ENCODE measurements around the gene GSTT2. TPM values are rescaled to one million over a fixed set of nuclear protein-coding genes. Genes with fewer than 3 reads are reported as not detected.

Gene GSTT2
- total RNA-seq, 2 donors from 2014 or later, result not detected

- Mint-ChIP-seq H3K36me3 (ENCODE audit: insufficient read depth in 2 of 2) (no peaks in the 10 kb centered on the region), H3K4me3 (no peak overlapping the region), H3K27ac (no peak overlapping the region), H3K9me3 (no peaks in the 10 kb centered on the region), H3K27me3 (ENCODE audit: low read depth) (no peaks in the 10 kb centered on the region), H3K4me1 (ENCODE audit: low read depth) (peaks cover 16% of the 10 kb centered on the region)
- DNase-seq, result no peak
- no peak for ATAC-seq (replicated peaks in 1 of 2)
Measured at GRCh38 chr22:24007253-24008021, 27.5 kb downstream of the GSTT2 start.

- Mint-ChIP-seq H3K36me3 (ENCODE audit: insufficient read depth in 2 of 2) (no peaks in the 10 kb centered on the region), H3K4me3 (no peak overlapping the region), H3K4me1 (ENCODE audit: low read depth) (peaks cover 19% of the 10 kb centered on the region), H3K27me3 (ENCODE audit: low read depth) (no peaks in the 10 kb centered on the region), H3K9me3 (no peaks in the 10 kb centered on the region), H3K27ac (no peak overlapping the region)
- ATAC-seq (replicated peaks in 1 of 2) (no peak), DNase-seq (no peak)
Measured at GRCh38 chr22:24008022-24008283, 28.0 kb downstream of the GSTT2 start.

GRCh38 chr22:24008381-24009226 is 28.7 kb downstream of the GSTT2 start:
- ATAC-seq (replicated peaks in 1 of 2) (no peak), DNase-seq (no peak)
- peaks cover 24% of the 10 kb centered on the region for H3K4me1 Mint-ChIP-seq (ENCODE audit: low read depth)
- H3K27ac Mint-ChIP-seq, result no peak overlapping the region
- no peak overlapping the region for H3K4me3 Mint-ChIP-seq
- no peaks in the 10 kb centered on the region for H3K27me3 Mint-ChIP-seq (ENCODE audit: low read depth)
- no peaks in the 10 kb centered on the region for H3K36me3 Mint-ChIP-seq (ENCODE audit: insufficient read depth in 2 of 2)
- H3K9me3 Mint-ChIP-seq, result no peaks in the 10 kb centered on the region

- H3K4me1 Mint-ChIP-seq (ENCODE audit: low read depth), result peaks cover 33% of the 10 kb centered on the region
- H3K9me3 Mint-ChIP-seq, result no peaks in the 10 kb centered on the region
- no peak overlapping the region for H3K27ac Mint-ChIP-seq
- no peak overlapping the region for H3K4me3 Mint-ChIP-seq
- no peaks in the 10 kb centered on the region for H3K36me3 Mint-ChIP-seq (ENCODE audit: insufficient read depth in 2 of 2)
- DNase-seq (no peak), ATAC-seq (replicated peaks in 1 of 2) (no peak)
- H3K27me3 Mint-ChIP-seq (ENCODE audit: low read depth), result no peaks in the 10 kb centered on the region
Measured at GRCh38 chr22:24009227-24010017, 29.5 kb downstream of the GSTT2 start.

- Mint-ChIP-seq H3K4me3 (peak overlapping the region in 1 of 2 donors; percentile 31), H3K27me3 (ENCODE audit: low read depth) (no peaks in the 10 kb centered on the region), H3K4me1 (ENCODE audit: low read depth) (peaks cover 37% of the 10 kb centered on the region), H3K36me3 (ENCODE audit: insufficient read depth in 2 of 2) (no peaks in the 10 kb centered on the region), H3K9me3 (no peaks in the 10 kb centered on the region), H3K27ac (no peak overlapping the region)
- no peak for ATAC-seq (replicated peaks in 1 of 2)
- DNase-seq, result no peak
Measured at GRCh38 chr22:24010018-24010391, 30.1 kb downstream of the GSTT2 start.

- H3K27ac Mint-ChIP-seq, result peak overlapping the region; percentile 85
- H3K9me3 Mint-ChIP-seq, result peaks cover 0 to 1% of the 10 kb centered on the region in 2 donors
- peaks cover 0 to 5% of the 10 kb centered on the region in 2 donors for H3K36me3 Mint-ChIP-seq (ENCODE audit: insufficient read depth in 2 of 2)
- peak overlapping the region; percentile 94 for H3K4me3 Mint-ChIP-seq
- no peak for ATAC-seq (replicated peaks in 1 of 2)
- H3K27me3 Mint-ChIP-seq (ENCODE audit: low read depth), result no peaks in the 10 kb centered on the region
- H3K4me1 Mint-ChIP-seq (ENCODE audit: low read depth), result peaks cover 37% of the 10 kb centered on the region
- no peak for DNase-seq
Measured at GRCh38 chr22:24011735-24012068, 31.8 kb downstream of the GSTT2 start.

- peaks cover 4 to 11% of the 10 kb centered on the region in 2 donors for H3K36me3 Mint-ChIP-seq (ENCODE audit: insufficient read depth in 2 of 2)
- no peak overlapping the region for H3K27ac Mint-ChIP-seq
- ATAC-seq (replicated peaks in 1 of 2) (no peak), DNase-seq (no peak)
- peaks cover 0 to 1% of the 10 kb centered on the region in 2 donors for H3K9me3 Mint-ChIP-seq
- peaks cover 36% of the 10 kb centered on the region for H3K4me1 Mint-ChIP-seq (ENCODE audit: low read depth)
- no peaks in the 10 kb centered on the region for H3K27me3 Mint-ChIP-seq (ENCODE audit: low read depth)
- H3K4me3 Mint-ChIP-seq, result no peak overlapping the region
Measured at GRCh38 chr22:24016156-24016555, 36.2 kb downstream of the GSTT2 start.

GRCh38 chr22:24021304-24021703 is 41.4 kb downstream of the GSTT2 start:
- no peaks in the 10 kb centered on the region for H3K9me3 Mint-ChIP-seq
- H3K4me3 Mint-ChIP-seq, result no peak overlapping the region
- peaks cover 47% of the 10 kb centered on the region for H3K4me1 Mint-ChIP-seq (ENCODE audit: low read depth)
- H3K27ac Mint-ChIP-seq, result no peak overlapping the region
- H3K36me3 Mint-ChIP-seq (ENCODE audit: insufficient read depth in 2 of 2), result peaks cover 9 to 24% of the 10 kb centered on the region in 2 donors
- H3K27me3 Mint-ChIP-seq (ENCODE audit: low read depth), result no peaks in the 10 kb centered on the region
- ATAC-seq (replicated peaks in 1 of 2), result no peak
- DNase-seq, result no peak

- H3K36me3 Mint-ChIP-seq (ENCODE audit: insufficient read depth in 2 of 2), result peaks cover 5 to 14% of the 10 kb centered on the region in 2 donors
- peak; percentile 26 to 31 for ATAC-seq (replicated peaks in 1 of 2)
Measured at GRCh38 chr22:24023204-24023789, 43.4 kb downstream of the GSTT2 start.

GRCh38 chr22:24024354-24024753 is 44.4 kb downstream of the GSTT2 start:
- Mint-ChIP-seq H3K27ac (peak overlapping the region; percentile 76), H3K9me3 (no peaks in the 10 kb centered on the region), H3K27me3 (ENCODE audit: low read depth) (no peaks in the 10 kb centered on the region), H3K4me3 (peak overlapping the region in 1 of 2 donors; percentile 4), H3K36me3 (ENCODE audit: insufficient read depth in 2 of 2) (peaks cover 5 to 14% of the 10 kb centered on the region in 2 donors), H3K4me1 (ENCODE audit: low read depth) (peaks cover 52% of the 10 kb centered on the region)
- DNase-seq (no peak), ATAC-seq (replicated peaks in 1 of 2) (no peak)

More at GRCh38 chr22:24023204-24023789, 43.4 kb downstream of the GSTT2 start:
- Mint-ChIP-seq H3K27ac (peak overlapping the region; percentile 96), H3K27me3 (ENCODE audit: low read depth) (no peaks in the 10 kb centered on the region), H3K4me3 (peak overlapping the region in 1 of 2 donors; percentile 67), H3K4me1 (ENCODE audit: low read depth) (peaks cover 54% of the 10 kb centered on the region), H3K9me3 (no peaks in the 10 kb centered on the region)
- DNase-seq, result no peak

GRCh38 chr22:24025475-24025874 is 45.5 kb downstream of the GSTT2 start:
- Mint-ChIP-seq H3K4me1 (ENCODE audit: low read depth) (peaks cover 52% of the 10 kb centered on the region), H3K9me3 (no peaks in the 10 kb centered on the region), H3K27ac (no peak overlapping the region), H3K27me3 (ENCODE audit: low read depth) (no peaks in the 10 kb centered on the region), H3K36me3 (ENCODE audit: insufficient read depth in 2 of 2) (peaks cover 5 to 14% of the 10 kb centered on the region in 2 donors), H3K4me3 (no peak overlapping the region)
- ATAC-seq (replicated peaks in 1 of 2) (no peak), DNase-seq (no peak)

GRCh38 chr22:24026056-24026455 is 46.1 kb downstream of the GSTT2 start:
- DNase-seq (no peak), ATAC-seq (replicated peaks in 1 of 2) (no peak)
- H3K27ac Mint-ChIP-seq, result no peak overlapping the region
- H3K27me3 Mint-ChIP-seq (ENCODE audit: low read depth), result no peaks in the 10 kb centered on the region
- no peaks in the 10 kb centered on the region for H3K9me3 Mint-ChIP-seq
- H3K4me3 Mint-ChIP-seq, result no peak overlapping the region
- peaks cover 5 to 14% of the 10 kb centered on the region in 2 donors for H3K36me3 Mint-ChIP-seq (ENCODE audit: insufficient read depth in 2 of 2)
- H3K4me1 Mint-ChIP-seq (ENCODE audit: low read depth), result peaks cover 52% of the 10 kb centered on the region

GRCh38 chr22:24026733-24027132 is 46.8 kb downstream of the GSTT2 start:
- Mint-ChIP-seq H3K9me3 (no peaks in the 10 kb centered on the region), H3K36me3 (ENCODE audit: insufficient read depth in 2 of 2) (peaks cover 5 to 17% of the 10 kb centered on the region in 2 donors), H3K27me3 (ENCODE audit: low read depth) (no peaks in the 10 kb centered on the region), H3K27ac (no peak overlapping the region), H3K4me3 (no peak overlapping the region), H3K4me1 (ENCODE audit: low read depth) (peaks cover 52% of the 10 kb centered on the region)
- DNase-seq (no peak), ATAC-seq (replicated peaks in 1 of 2) (no peak)
